ENCODE results near the gene ANKRD13C.

DNA sequence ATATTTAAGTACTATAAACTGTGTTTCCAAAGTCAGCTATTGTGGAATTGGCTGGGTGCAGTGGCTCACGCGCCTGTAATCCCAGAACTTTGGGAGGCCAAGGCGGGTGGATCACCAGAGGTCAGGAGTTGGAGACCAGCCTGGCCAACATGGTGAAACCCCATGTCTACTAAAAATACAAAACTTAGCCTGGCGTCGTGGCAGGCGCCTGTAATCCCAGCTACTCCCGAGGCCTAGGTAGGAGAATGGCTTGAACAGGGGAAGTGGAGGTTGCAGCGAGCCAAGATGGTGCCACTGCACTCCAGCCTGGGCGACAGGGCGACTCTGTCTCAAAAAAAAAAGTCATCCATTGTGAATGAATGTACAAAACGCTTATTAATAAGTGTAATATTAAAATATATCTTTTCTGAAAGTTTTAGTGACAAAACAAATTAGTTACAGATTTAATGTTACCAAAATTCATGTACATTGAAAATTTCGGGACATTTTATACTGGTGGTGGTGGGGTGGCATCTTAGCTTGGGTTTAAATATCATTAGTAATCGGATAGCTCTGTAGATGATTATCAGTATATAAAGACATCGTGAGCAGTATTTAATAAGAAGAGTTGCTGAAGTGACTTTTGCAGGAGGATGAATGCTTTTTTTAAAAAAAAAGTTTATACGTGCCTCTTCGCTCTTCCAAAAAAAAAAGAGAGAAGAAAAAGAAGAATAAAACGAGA lies 133.8 kb downstream of the ANKRD13C start:
- TF ChIP-seq, protein P1, sequence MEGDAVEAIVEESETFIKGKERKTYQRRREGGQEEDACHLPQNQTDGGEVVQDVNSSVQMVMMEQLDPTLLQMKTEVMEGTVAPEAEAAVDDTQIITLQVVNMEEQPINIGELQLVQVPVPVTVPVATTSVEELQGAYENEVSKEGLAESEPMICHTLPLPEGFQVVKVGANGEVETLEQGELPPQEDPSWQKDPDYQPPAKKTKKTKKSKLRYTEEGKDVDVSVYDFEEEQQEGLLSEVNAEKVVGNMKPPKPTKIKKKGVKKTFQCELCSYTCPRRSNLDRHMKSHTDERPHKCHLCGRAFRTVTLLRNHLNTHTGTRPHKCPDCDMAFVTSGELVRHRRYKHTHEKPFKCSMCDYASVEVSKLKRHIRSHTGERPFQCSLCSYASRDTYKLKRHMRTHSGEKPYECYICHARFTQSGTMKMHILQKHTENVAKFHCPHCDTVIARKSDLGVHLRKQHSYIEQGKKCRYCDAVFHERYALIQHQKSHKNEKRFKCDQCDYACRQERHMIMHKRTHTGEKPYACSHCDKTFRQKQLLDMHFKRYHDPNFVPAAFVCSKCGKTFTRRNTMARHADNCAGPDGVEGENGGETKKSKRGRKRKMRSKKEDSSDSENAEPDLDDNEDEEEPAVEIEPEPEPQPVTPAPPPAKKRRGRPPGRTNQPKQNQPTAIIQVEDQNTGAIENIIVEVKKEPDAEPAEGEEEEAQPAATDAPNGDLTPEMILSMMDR (IDR thresholded peaks at IDR 0.05 in 8 of 11, conservative IDR thresholded peaks at IDR 0.05 in 3 of 11): no peak
- TF ChIP-seq POLR2A (IDR thresholded peaks at IDR 0.05): no peak
- no peak for TF ChIP-seq POLR2AphosphoS5 (IDR thresholded peaks at IDR 0.05)

Data from spleen (tissue), 7 donors.